KMS-11 (cell line): ENCODE results near the gene OTOR.
A peak's percentile ranks its signal among the peaks of the same experiment; 100 is the strongest.

ENCODE experiments used
- H2AFZ ChIP-seq: fragments of 200-600 bp; sonication (generic); 2 replicates; pipeline ENCODE4 v1.6.1; 2016; ENCODE audit warnings: antibody characterized with exemption, mixed run types, low read depth
- H3K27ac ChIP-seq: fragments of 200-600 bp; sonication (generic); 2 replicates; pipeline ENCODE4 v1.6.1; 2016; ENCODE audit warnings: mild to moderate bottlenecking, mixed run types
- H3K27me3 ChIP-seq: fragments of 200-600 bp; sonication (generic); 2 replicates; pipeline ENCODE4 v1.6.1; 2017; ENCODE audit warnings: mild to moderate bottlenecking, low read depth, mixed run types, moderate library complexity; ENCODE audit not compliant: insufficient read depth
- H3K36me3 ChIP-seq: fragments of 200-600 bp; sonication (generic); 2 replicates; pipeline ENCODE4 v1.6.1; 2017; ENCODE audit warnings: mild to moderate bottlenecking, mixed run types; ENCODE audit not compliant: insufficient read depth
- H3K4me1 ChIP-seq: fragments of 200-600 bp; sonication (generic); 2 replicates; pipeline ENCODE4 v1.6.1; 2016; ENCODE audit warnings: mild to moderate bottlenecking, low read depth, mixed run types; ENCODE audit not compliant: poor library complexity, severe bottlenecking
- H3K4me2 ChIP-seq: fragments of 200-600 bp; sonication (generic); 2 replicates; pipeline ENCODE4 v1.7.0; 2016; ENCODE audit warnings: mild to moderate bottlenecking, mixed run types
- H3K4me3 ChIP-seq: fragments of 200-600 bp; sonication (generic); IDR thresholded peaks from 2 replicates; pipeline ENCODE4 v1.6.1; 2017; ENCODE audit warnings: low read depth, low read length, mixed read lengths; ENCODE audit not compliant: insufficient read depth
- H3K79me2 ChIP-seq: fragments of 200-600 bp; sonication (generic); 2 replicates; pipeline ENCODE4 v1.6.1; 2016; ENCODE audit warnings: low read depth, mixed run types; ENCODE audit not compliant: insufficient read depth
- H3K9ac ChIP-seq: fragments of 200-600 bp; sonication (generic); 2 replicates; pipeline ENCODE4 v1.6.1; 2016; ENCODE audit warnings: mild to moderate bottlenecking, mixed run types
- H4K20me1 ChIP-seq: fragments of 200-600 bp; sonication (generic); 2 replicates; pipeline ENCODE4 v1.6.1; 2016; ENCODE audit warnings: mild to moderate bottlenecking, mixed run types; ENCODE audit not compliant: insufficient read depth
- CTCF ChIP-seq: fragments of 200-600 bp; sonication (generic); conservative IDR thresholded peaks from 2 replicates; pipeline ENCODE4 v1.6.1; 2017; ENCODE audit warnings: low read depth, mild to moderate bottlenecking, antibody characterized with exemption, low read length, moderate library complexity, mixed read lengths

Gene OTOR

DNA sequence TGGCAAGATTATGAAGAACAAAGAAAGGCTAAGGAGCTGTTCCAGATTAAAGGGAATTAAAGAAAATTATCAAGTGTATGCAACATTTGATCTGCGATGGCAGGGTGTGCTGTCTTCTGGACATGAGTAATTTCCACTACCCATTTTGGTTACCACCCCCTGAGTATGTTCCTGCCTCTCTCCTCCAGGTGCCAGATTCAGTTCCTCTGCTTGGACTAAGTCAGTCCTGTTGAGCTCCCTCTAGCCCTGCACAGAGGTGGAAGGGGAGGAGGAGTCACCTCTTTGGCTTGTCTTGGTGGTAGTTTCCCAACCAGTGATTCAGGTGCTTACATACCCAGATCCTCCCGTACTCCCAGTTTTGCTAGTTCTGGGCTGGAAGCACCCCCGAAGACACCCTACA lies 40.5 kb upstream of the OTOR start:
- H3K4me3 ChIP-seq = no peak overlapping the region
- H3K9ac ChIP-seq = no peak overlapping the region
- H4K20me1 ChIP-seq = no peaks in the 10 kb centered on the region
- no peak overlapping the region for H3K27ac ChIP-seq
- no peaks in the 10 kb centered on the region for H3K36me3 ChIP-seq
- peaks cover 24% of the 10 kb centered on the region for H3K4me1 ChIP-seq
- H2AFZ ChIP-seq = no peak overlapping the region
- H3K27me3 ChIP-seq = no peaks in the 10 kb centered on the region
- no peak for TF ChIP-seq CTCF
- no peaks in the 10 kb centered on the region for H3K79me2 ChIP-seq
- H3K4me2 ChIP-seq = no peak overlapping the region

DNA sequence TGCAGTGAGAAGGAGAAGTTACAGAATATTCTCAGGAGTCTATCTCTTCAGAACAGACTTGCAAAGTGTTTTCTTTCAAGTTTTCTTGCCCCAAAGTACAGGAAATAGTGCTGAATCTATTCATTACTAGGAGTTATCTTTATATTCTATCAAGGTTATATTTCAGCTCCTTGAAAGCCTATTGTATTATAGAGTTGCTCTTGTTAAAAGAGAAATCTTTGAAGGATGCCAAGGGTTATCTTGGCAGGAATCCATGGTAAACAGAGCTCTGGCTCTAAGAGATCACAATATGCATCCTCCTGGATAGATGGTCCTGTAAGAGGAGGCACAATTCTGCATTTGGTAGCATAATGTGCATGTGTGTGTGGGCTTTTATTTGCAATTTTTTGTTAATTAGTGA lies 39.6 kb upstream of the OTOR start:
- Histone ChIP-seq H3K4me3 (no peak overlapping the region), H3K4me2 (peak overlapping the region; percentile 82), H3K9ac (no peak overlapping the region), H4K20me1 (no peaks in the 10 kb centered on the region), H3K27ac (no peak overlapping the region), H3K79me2 (no peaks in the 10 kb centered on the region), H3K36me3 (no peaks in the 10 kb centered on the region), H3K4me1 (peaks cover 24% of the 10 kb centered on the region), H3K27me3 (no peaks in the 10 kb centered on the region), H2AFZ (no peak overlapping the region)
- TF ChIP-seq CTCF = no peak

DNA sequence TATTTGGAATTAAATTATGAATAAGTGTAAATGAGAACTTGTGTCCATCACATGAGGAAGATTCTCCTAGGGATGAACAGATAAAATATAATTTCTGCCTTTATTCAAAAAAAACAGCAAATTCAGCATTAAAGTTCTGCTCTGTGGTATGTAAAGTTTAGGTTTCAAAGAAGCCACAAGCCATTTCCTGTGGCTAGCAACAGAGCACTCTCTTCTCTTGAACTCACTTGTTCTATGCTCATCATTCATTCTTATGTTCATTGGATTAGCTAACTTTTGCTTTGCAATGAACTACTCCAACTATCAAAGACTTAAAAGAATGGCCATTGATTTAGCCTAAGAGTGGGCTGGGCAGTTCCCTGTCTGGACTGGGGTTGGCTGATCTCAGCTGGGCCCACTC lies 39.1 kb upstream of the OTOR start:
- peak overlapping the region; percentile 82 for H3K4me2 ChIP-seq
- no peak overlapping the region for H3K9ac ChIP-seq
- H2AFZ ChIP-seq = no peak overlapping the region
- H3K36me3 ChIP-seq = no peaks in the 10 kb centered on the region
- no peak overlapping the region for H3K4me3 ChIP-seq
- no peaks in the 10 kb centered on the region for H3K27me3 ChIP-seq
- no peak overlapping the region for H3K27ac ChIP-seq
- no peak for TF ChIP-seq CTCF
- peaks cover 24% of the 10 kb centered on the region for H3K4me1 ChIP-seq
- no peaks in the 10 kb centered on the region for H4K20me1 ChIP-seq
- no peaks in the 10 kb centered on the region for H3K79me2 ChIP-seq

DNA sequence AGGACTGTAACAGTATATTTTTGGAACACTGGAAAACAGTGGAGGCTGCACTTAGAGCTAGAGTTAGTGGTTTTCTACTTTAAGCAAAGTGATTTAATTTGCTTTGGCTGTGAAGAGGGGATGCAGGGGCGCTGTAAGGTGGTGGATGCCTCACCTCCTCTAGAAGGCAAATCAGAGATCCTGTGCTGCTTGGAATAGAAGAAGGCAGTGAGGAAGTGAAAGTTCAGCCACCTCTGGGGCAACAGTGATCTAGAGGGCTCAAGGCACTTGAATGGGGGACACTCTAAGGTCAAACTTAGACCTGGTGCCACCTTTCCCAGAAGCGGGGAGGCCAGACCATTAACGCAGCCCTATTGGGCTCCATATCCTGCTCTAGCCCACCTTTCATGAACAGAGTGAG lies 37.4 kb upstream of the OTOR start:
- Histone ChIP-seq H3K27me3 (no peaks in the 10 kb centered on the region), H3K4me2 (no peak overlapping the region)

More for the DNA sequence above, 37.4 kb upstream of the OTOR start:
- no peak overlapping the region for H3K9ac ChIP-seq
- H3K27ac ChIP-seq = no peak overlapping the region
- no peak for TF ChIP-seq CTCF
- no peaks in the 10 kb centered on the region for H4K20me1 ChIP-seq
- H3K4me1 ChIP-seq = peaks cover 24% of the 10 kb centered on the region
- no peak overlapping the region for H3K4me3 ChIP-seq
- H3K79me2 ChIP-seq = no peaks in the 10 kb centered on the region
- no peak overlapping the region for H2AFZ ChIP-seq
- H3K36me3 ChIP-seq = no peaks in the 10 kb centered on the region
